GM18508 (cell line): ENCODE results near the gene SPRR2D.
"Not testable (repeated sequence)": the region's sequence is repeated elsewhere in the genome, so short reads cannot be mapped to it uniquely, and the experiment has no call there.

ENCODE experiments used
- ATAC-seq: cut with Tn5 transposase; IDR thresholded peaks from one replicate; pipeline ENCODE4 v1.9.1; 2021; ENCODE audit warnings: moderate number of reproducible peaks; ENCODE audit not compliant: insufficient read depth, unreplicated experiment

SPRR2D gene

GRCh38 chr1:153021829-153022228, 19.1 kb downstream of the SPRR2D start:
- not testable (repeated sequence) for ATAC-seq

GRCh38 chr1:153011235-153011758, 29.6 kb downstream of the SPRR2D start:
- not testable (repeated sequence) for ATAC-seq

GRCh38 chr1:153001382-153001781, 39.5 kb downstream of the SPRR2D start, which contains the start of gene SPRR3:
Gene SPRR3, plus strand, starts transcription at chr1:153001749. Its CDS starts 1,272 bp downstream, at chr1:153003021.
- no peak for ATAC-seq

GRCh38 chr1:153000294-153000693, 40.6 kb downstream of the SPRR2D start:
- ATAC-seq = no peak

- ATAC-seq = no peak
Measured at GRCh38 chr1:152999818-153000217, 41.1 kb downstream of the SPRR2D start.

- ATAC-seq = no peak
Measured at GRCh38 chr1:152998476-152998875, 42.4 kb downstream of the SPRR2D start.

GRCh38 chr1:152997901-152998300, 43.0 kb downstream of the SPRR2D start:
- no peak for ATAC-seq

GRCh38 chr1:152996633-152997400, 44.1 kb downstream of the SPRR2D start:
- ATAC-seq = no peak

- no peak for ATAC-seq
Measured at GRCh38 chr1:152995842-152996241, 45.1 kb downstream of the SPRR2D start.

GRCh38 chr1:152993186-152993585, 47.7 kb downstream of the SPRR2D start:
- ATAC-seq = no peak
